HepG2 (cell line): Measurements from ENCODE around the gene RPUSD3. TPM values are rescaled to one million over a fixed set of nuclear protein-coding genes. Genes with fewer than 3 reads are reported as not detected.

Experiments
- ARNT2 ChIP-seq: sonication (generic); formaldehyde crosslinking; IDR thresholded peaks from 2 replicates; pipeline ENCODE4 v1.8.0; 2022; ENCODE audit warnings: mild to moderate bottlenecking, low read depth, missing genetic modification reagents, moderate library complexity
- ELF4 ChIP-seq: sonication (generic); formaldehyde crosslinking; IDR thresholded peaks from 2 replicates; pipeline ENCODE4 v1.5.0; 2020; ENCODE audit warnings: missing genetic modification reagents, mild to moderate bottlenecking, moderate library complexity, borderline replicate concordance
- ETV5 ChIP-seq: IDR thresholded peaks from 2 replicates; pipeline ENCODE4 v1.6.1; 2018; ENCODE audit warnings: missing biosample characterization, missing genetic modification reagents, inconsistent platforms, borderline replicate concordance
- FOSL2 ChIP-seq: sonication (generic); formaldehyde crosslinking; IDR thresholded peaks from 2 replicates; pipeline ENCODE4 v1.4.0; 2020; ENCODE audit warnings: missing genetic modification reagents
- HNRNPK ChIP-seq: fragments of 200-400 bp; formaldehyde crosslinking; IDR thresholded peaks from 2 replicates; pipeline ENCODE4 v1.6.1; 2018; ENCODE audit warnings: low read length, low read depth, moderate library complexity, mild to moderate bottlenecking; ENCODE audit not compliant: poor library complexity, severe bottlenecking
- IKZF4 ChIP-seq: sonication (generic); formaldehyde crosslinking; IDR thresholded peaks from 2 replicates; pipeline ENCODE4 v1.5.1; 2020; ENCODE audit warnings: borderline replicate concordance, mild to moderate bottlenecking, low read depth, missing genetic modification reagents; ENCODE audit errors: not compliant biosample characterization
- SALL1 ChIP-seq: sonication (generic); formaldehyde crosslinking; IDR thresholded peaks from 2 replicates; pipeline ENCODE4 v1.8.0; 2022; ENCODE audit warnings: mild to moderate bottlenecking, missing genetic modification reagents
- TEAD3 ChIP-seq: optimal IDR thresholded peaks from 2 replicates; pipeline ENCODE3; 2016; ENCODE audit warnings: borderline replicate concordance
- ZFP36L2 ChIP-seq: sonication (generic); formaldehyde crosslinking; IDR thresholded peaks from 2 replicates; pipeline ENCODE4 v1.4.0; 2020; ENCODE audit warnings: missing genetic modification reagents
- ZNF317 ChIP-seq: sonication (generic); formaldehyde crosslinking; IDR thresholded peaks from 2 replicates; pipeline ENCODE4 v1.5.0; 2020; ENCODE audit warnings: mild to moderate bottlenecking, missing genetic modification reagents
- ZNF580 ChIP-seq: IDR thresholded peaks from 2 replicates; pipeline ENCODE4 v1.6.1; 2016; ENCODE audit warnings: low read depth, borderline replicate concordance
- ZSCAN31 ChIP-seq: sonication (generic); formaldehyde crosslinking; IDR thresholded peaks from 2 replicates; pipeline ENCODE4 v1.5.0; 2020; ENCODE audit warnings: low read depth, mild to moderate bottlenecking, missing genetic modification reagents
- polyA plus RNA-seq, 8 experiments: library from polyadenylated mRNA; depleted of rRNA in 3 of 8; stranded (reverse) in 7 of 8; unstranded in 1 of 8; fragments of >200 nt; fragmentation: Illumina TruSeq in 4 of 8; extraction: Trizol in 4 of 8; gene quantifications; 2 replicates each; pipeline versions ENCODE4 v1.2.1 to v1.2.3, GENCODE V29; 2011 to 2016; ENCODE audit warnings: low read depth in 4 of 8, missing spikeins in 1 of 8, mixed read lengths in 1 of 8; ENCODE audit not compliant: insufficient read depth in 1 of 8
- total RNA-seq, 5 experiments: library from RNA; depleted of rRNA; stranded (reverse); fragments of >200 nt; fragmentation: Illumina TruSeq; extraction: Trizol; gene quantifications; 2 replicates each; pipeline ENCODE4 v1.2.3, GENCODE V29; 2016; ENCODE audit warnings: low read depth in 1 of 5
- TF ChIP-seq, protein P1 (sequence below): sonication (generic); formaldehyde crosslinking; IDR thresholded peaks from 2 replicates; pipeline ENCODE4 v1.4.0; 2020; ENCODE audit warnings: missing genetic modification reagents
- TF ChIP-seq, protein P2 (sequence below): sonication (generic); IDR thresholded peaks from 2 replicates; pipeline ENCODE4 v1.6.1; 2016; ENCODE audit warnings: low read depth, borderline replicate concordance
- TF ChIP-seq, protein P3 (sequence below): sonication (generic); formaldehyde crosslinking; IDR thresholded peaks from 2 replicates; pipeline ENCODE4 v1.5.0; 2020; ENCODE audit warnings: mild to moderate bottlenecking, missing genetic modification reagents, borderline replicate concordance
- TF ChIP-seq, protein P4 (sequence below): IDR thresholded peaks from 2 replicates; pipeline ENCODE4 v1.6.1; 2012; ENCODE audit warnings: inconsistent platforms

Gene RPUSD3
- total and polyA plus RNA-seq, 2 of the 13 experiments (the other 11 are each of a cell fraction or from before 2014, with no cell fraction given): 32.1 to 48.7 TPM

GRCh38 chr3:9864200-9864927 is 20.6 kb upstream of the RPUSD3 start (continued):
- 0 out of 2 replicates have a peak, but pooled peaks have one; percentile 32 for TF ChIP-seq ARNT2 (CRISPR knock-in tag)
- no peak for TF ChIP-seq ZFP36L2
- no peak for TF ChIP-seq ELF4
- TF ChIP-seq FOSL2 (CRISPR knock-in tag): no peak
- TF ChIP-seq ZNF580 (CRISPR knock-in tag): 0 out of 2 replicates have a peak, but pooled peaks have one; percentile 35
- TF ChIP-seq, protein P1, sequence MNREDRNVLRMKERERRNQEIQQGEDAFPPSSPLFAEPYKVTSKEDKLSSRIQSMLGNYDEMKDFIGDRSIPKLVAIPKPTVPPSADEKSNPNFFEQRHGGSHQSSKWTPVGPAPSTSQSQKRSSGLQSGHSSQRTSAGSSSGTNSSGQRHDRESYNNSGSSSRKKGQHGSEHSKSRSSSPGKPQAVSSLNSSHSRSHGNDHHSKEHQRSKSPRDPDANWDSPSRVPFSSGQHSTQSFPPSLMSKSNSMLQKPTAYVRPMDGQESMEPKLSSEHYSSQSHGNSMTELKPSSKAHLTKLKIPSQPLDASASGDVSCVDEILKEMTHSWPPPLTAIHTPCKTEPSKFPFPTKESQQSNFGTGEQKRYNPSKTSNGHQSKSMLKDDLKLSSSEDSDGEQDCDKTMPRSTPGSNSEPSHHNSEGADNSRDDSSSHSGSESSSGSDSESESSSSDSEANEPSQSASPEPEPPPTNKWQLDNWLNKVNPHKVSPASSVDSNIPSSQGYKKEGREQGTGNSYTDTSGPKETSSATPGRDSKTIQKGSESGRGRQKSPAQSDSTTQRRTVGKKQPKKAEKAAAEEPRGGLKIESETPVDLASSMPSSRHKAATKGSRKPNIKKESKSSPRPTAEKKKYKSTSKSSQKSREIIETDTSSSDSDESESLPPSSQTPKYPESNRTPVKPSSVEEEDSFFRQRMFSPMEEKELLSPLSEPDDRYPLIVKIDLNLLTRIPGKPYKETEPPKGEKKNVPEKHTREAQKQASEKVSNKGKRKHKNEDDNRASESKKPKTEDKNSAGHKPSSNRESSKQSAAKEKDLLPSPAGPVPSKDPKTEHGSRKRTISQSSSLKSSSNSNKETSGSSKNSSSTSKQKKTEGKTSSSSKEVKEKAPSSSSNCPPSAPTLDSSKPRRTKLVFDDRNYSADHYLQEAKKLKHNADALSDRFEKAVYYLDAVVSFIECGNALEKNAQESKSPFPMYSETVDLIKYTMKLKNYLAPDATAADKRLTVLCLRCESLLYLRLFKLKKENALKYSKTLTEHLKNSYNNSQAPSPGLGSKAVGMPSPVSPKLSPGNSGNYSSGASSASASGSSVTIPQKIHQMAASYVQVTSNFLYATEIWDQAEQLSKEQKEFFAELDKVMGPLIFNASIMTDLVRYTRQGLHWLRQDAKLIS (CRISPR knock-in tag): no peak
- TF ChIP-seq SALL1 (CRISPR knock-in tag): peak; percentile 38; the same call in 1 of the 2 replicates
- TF ChIP-seq, protein P2, sequence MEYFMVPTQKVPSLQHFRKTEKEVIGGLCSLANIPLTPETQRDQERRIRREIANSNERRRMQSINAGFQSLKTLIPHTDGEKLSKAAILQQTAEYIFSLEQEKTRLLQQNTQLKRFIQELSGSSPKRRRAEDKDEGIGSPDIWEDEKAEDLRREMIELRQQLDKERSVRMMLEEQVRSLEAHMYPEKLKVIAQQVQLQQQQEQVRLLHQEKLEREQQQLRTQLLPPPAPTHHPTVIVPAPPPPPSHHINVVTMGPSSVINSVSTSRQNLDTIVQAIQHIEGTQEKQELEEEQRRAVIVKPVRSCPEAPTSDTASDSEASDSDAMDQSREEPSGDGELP: peak; percentile 25
- TF ChIP-seq IKZF4 (CRISPR knock-in tag): no peak
- TF ChIP-seq, protein P3, sequence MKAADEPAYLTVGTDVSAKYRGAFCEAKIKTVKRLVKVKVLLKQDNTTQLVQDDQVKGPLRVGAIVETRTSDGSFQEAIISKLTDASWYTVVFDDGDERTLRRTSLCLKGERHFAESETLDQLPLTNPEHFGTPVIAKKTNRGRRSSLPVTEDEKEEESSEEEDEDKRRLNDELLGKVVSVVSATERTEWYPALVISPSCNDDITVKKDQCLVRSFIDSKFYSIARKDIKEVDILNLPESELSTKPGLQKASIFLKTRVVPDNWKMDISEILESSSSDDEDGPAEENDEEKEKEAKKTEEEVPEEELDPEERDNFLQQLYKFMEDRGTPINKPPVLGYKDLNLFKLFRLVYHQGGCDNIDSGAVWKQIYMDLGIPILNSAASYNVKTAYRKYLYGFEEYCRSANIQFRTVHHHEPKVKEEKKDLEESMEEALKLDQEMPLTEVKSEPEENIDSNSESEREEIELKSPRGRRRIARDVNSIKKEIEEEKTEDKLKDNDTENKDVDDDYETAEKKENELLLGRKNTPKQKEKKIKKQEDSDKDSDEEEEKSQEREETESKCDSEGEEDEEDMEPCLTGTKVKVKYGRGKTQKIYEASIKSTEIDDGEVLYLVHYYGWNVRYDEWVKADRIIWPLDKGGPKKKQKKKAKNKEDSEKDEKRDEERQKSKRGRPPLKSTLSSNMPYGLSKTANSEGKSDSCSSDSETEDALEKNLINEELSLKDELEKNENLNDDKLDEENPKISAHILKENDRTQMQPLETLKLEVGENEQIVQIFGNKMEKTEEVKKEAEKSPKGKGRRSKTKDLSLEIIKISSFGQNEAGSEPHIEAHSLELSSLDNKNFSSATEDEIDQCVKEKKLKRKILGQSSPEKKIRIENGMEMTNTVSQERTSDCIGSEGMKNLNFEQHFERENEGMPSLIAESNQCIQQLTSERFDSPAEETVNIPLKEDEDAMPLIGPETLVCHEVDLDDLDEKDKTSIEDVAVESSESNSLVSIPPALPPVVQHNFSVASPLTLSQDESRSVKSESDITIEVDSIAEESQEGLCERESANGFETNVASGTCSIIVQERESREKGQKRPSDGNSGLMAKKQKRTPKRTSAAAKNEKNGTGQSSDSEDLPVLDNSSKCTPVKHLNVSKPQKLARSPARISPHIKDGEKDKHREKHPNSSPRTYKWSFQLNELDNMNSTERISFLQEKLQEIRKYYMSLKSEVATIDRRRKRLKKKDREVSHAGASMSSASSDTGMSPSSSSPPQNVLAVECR: peak; percentile 40; the same call in 1 of the 2 replicates
- TF ChIP-seq ZNF317 (CRISPR knock-in tag): 0 out of 2 replicates have a peak, but pooled peaks have one; percentile 43
- TF ChIP-seq ETV5: peak; percentile 26; the same call in 1 of the 2 replicates
- TF ChIP-seq HNRNPK: no peak
- TF ChIP-seq, protein P4, sequence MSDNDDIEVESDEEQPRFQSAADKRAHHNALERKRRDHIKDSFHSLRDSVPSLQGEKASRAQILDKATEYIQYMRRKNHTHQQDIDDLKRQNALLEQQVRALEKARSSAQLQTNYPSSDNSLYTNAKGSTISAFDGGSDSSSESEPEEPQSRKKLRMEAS: peak; percentile 25; the same call in 1 of the 2 replicates
- peak; percentile 42; the same call in 1 of the 2 replicates for TF ChIP-seq ZSCAN31
- TF ChIP-seq TEAD3 (CRISPR knock-in tag): no peak
